Measurements from ENCODE around the gene CCDC188. TPM values are rescaled to one million over a fixed set of nuclear protein-coding genes. Genes with fewer than 3 reads are reported as not detected.

Gene CCDC188
- polyA plus RNA-seq, 1 experiment = 6.5 TPM

GRCh38 chr22:20127869-20128618 lies 22.8 kb downstream of the CCDC188 start:
- POLR2A ChIA-PET = no interaction called here
- Histone ChIP-seq H3K36me3 (ENCODE audit: control insufficient read depth, insufficient read depth, low read length) (peaks cover 23% of the 10 kb centered on the region), H3K27me3 (ENCODE audit: control insufficient read depth, insufficient read depth, low read length) (no peaks in the 10 kb centered on the region), H3K4me3 (ENCODE audit: low read depth, low read length) (no peak overlapping the region)
- CTCF ChIA-PET = interaction anchor here (2.0 kb wide), 1 partner anchor 10 kb away, joined by 5 read pairs; no protein-coding TSS in a partner anchor
- no peak for TF ChIP-seq CTCF (IDR thresholded peaks at IDR 0.05; ENCODE audit: insufficient read depth, low read depth, low read length)
- no peak for DNase-seq (ENCODE audit: low read depth)

- H3K27me3 ChIP-seq (ENCODE audit: control insufficient read depth, insufficient read depth, low read length) = no peaks in the 10 kb centered on the region
- H3K36me3 ChIP-seq (ENCODE audit: control insufficient read depth, insufficient read depth, low read length) = peaks cover 26% of the 10 kb centered on the region
- no peak overlapping the region for H3K4me3 ChIP-seq (ENCODE audit: low read depth, low read length)
- no peak for TF ChIP-seq CTCF (IDR thresholded peaks at IDR 0.05; ENCODE audit: insufficient read depth, low read depth, low read length)
- ChIA-PET POLR2A (no interaction called here), CTCF (no interaction called here)
- DNase-seq (ENCODE audit: low read depth) = no peak
These were observed 23.5 kb downstream of the CCDC188 start for GRCh38 chr22:20127318-20127868.

GRCh38 chr22:20126284-20127029 lies 24.4 kb downstream of the CCDC188 start:
- TF ChIP-seq CTCF (IDR thresholded peaks at IDR 0.05; ENCODE audit: insufficient read depth, low read depth, low read length) = no peak
- DNase-seq (ENCODE audit: low read depth) = no peak
- CTCF ChIA-PET = no interaction called here
- POLR2A ChIA-PET = no interaction called here
- H3K27me3 ChIP-seq (ENCODE audit: control insufficient read depth, insufficient read depth, low read length) = no peaks in the 10 kb centered on the region
- H3K4me3 ChIP-seq (ENCODE audit: low read depth, low read length) = no peak overlapping the region
- peaks cover 27% of the 10 kb centered on the region for H3K36me3 ChIP-seq (ENCODE audit: control insufficient read depth, insufficient read depth, low read length)

- H3K27me3 ChIP-seq (ENCODE audit: control insufficient read depth, insufficient read depth, low read length) = no peaks in the 10 kb centered on the region
- no peak for DNase-seq (ENCODE audit: low read depth)
- POLR2A ChIA-PET = no interaction called here
- peaks cover 28% of the 10 kb centered on the region for H3K36me3 ChIP-seq (ENCODE audit: control insufficient read depth, insufficient read depth, low read length)
- CTCF ChIA-PET = interaction anchor here (1.4 kb wide), 1 partner anchor 13 kb away, joined by 4 read pairs; no protein-coding TSS in a partner anchor
- H3K4me3 ChIP-seq (ENCODE audit: low read depth, low read length) = no peak overlapping the region
- TF ChIP-seq CTCF (IDR thresholded peaks at IDR 0.05; ENCODE audit: insufficient read depth, low read depth, low read length) = no peak
These were observed 25.4 kb downstream of the CCDC188 start for GRCh38 chr22:20125201-20126174.

Measured in BJ (cell line).